SK-N-SH treated with all-trans-retinoic acid at 6 μM for 48 hours (cell line): ENCODE measurements around the gene RUFY3.

Source experiments
- ATAC-seq: fragments of 200-7000 bp; cut with Tn5 transposase; 3 replicates; pipeline ENCODE4 v1.9.1; 2020; ENCODE audit warnings: mild to moderate bottlenecking, moderate library complexity
- ARNTL ChIP-seq: fragments of 450-650 bp; formaldehyde crosslinking; IDR thresholded peaks from 2 replicates; pipeline ENCODE4 v1.5.0; 2020; ENCODE audit warnings: low read depth, mild to moderate bottlenecking, moderate library complexity, borderline replicate concordance
- BACH2 ChIP-seq: fragments of 250-450 bp; sonication (Bioruptor Pico); IDR thresholded peaks from 2 replicates; pipeline ENCODE4 v1.9.0; 2021; ENCODE audit warnings: mild to moderate bottlenecking, borderline replicate concordance
- CSDC2 ChIP-seq: fragments of 250-450 bp; sonication (Bioruptor Pico); IDR thresholded peaks from 2 replicates; pipeline ENCODE4 v1.5.0; 2020; ENCODE audit warnings: mild to moderate bottlenecking, moderate library complexity
- ESRRG ChIP-seq: fragments of 250-450 bp; sonication (Bioruptor Pico); IDR thresholded peaks from 2 replicates; pipeline ENCODE4 v1.6.1; 2021; ENCODE audit warnings: mild to moderate bottlenecking
- GLIS3 ChIP-seq: fragments of 250-450 bp; sonication (Bioruptor Pico); IDR thresholded peaks from 2 replicates; pipeline ENCODE4 v1.5.0; 2020; ENCODE audit warnings: mild to moderate bottlenecking, moderate library complexity
- ISL1 ChIP-seq: fragments of 250-450 bp; sonication (Bioruptor Pico); IDR thresholded peaks from 2 replicates; pipeline ENCODE4 v2.1.2; 2022; ENCODE audit warnings: mild to moderate bottlenecking, moderate library complexity
- OSR1 ChIP-seq: fragments of 250-450 bp; sonication (Bioruptor Pico); IDR thresholded peaks from 2 replicates; pipeline ENCODE4 v1.8.0; 2022; ENCODE audit warnings: moderate library complexity, mild to moderate bottlenecking, inconsistent platforms
- PPARA ChIP-seq: fragments of 250-450 bp; sonication (Bioruptor Pico); IDR thresholded peaks from 2 replicates; pipeline ENCODE4 v1.5.0; 2020; ENCODE audit warnings: mild to moderate bottlenecking, borderline replicate concordance
- RARB ChIP-seq: fragments of 250-450 bp; sonication (Bioruptor Pico); IDR thresholded peaks from 2 replicates; pipeline ENCODE4 v1.8.0; 2021; ENCODE audit warnings: mild to moderate bottlenecking, moderate library complexity
- SNAI2 ChIP-seq: fragments of 250-450 bp; sonication (Bioruptor Pico); IDR thresholded peaks from 2 replicates; pipeline ENCODE4 v1.5.0; 2020; ENCODE audit warnings: mild to moderate bottlenecking, moderate library complexity
- TCF4 ChIP-seq: fragments of 250-450 bp; sonication (Bioruptor Pico); IDR thresholded peaks from 2 replicates; pipeline ENCODE4 v1.8.0; 2021; ENCODE audit warnings: mild to moderate bottlenecking, moderate library complexity, borderline replicate concordance
- TOX ChIP-seq: fragments of 250-450 bp; sonication (Bioruptor Pico); IDR thresholded peaks from 2 replicates; pipeline ENCODE4 v1.8.0; 2021; ENCODE audit warnings: mild to moderate bottlenecking, moderate library complexity, borderline replicate concordance
- ZC3H10 ChIP-seq: fragments of 250-450 bp; sonication (Bioruptor Pico); IDR thresholded peaks from 2 replicates; pipeline ENCODE4 v1.5.1; 2021; ENCODE audit warnings: mild to moderate bottlenecking, moderate library complexity
- ZFP3 ChIP-seq: fragments of 250-450 bp; sonication (Bioruptor Pico); IDR thresholded peaks from 2 replicates; pipeline ENCODE4 v1.5.0; 2020; ENCODE audit warnings: mild to moderate bottlenecking, moderate library complexity
- ZFP30 ChIP-seq: fragments of 450-650 bp; formaldehyde crosslinking; IDR thresholded peaks from 2 replicates; pipeline ENCODE4 v1.5.0; 2022; ENCODE audit warnings: mild to moderate bottlenecking, moderate library complexity
- ZNF565 ChIP-seq: fragments of 450-650 bp; formaldehyde crosslinking; conservative IDR thresholded peaks from 2 replicates; pipeline ENCODE4 v1.5.0; 2020; ENCODE audit warnings: low read depth, mild to moderate bottlenecking, moderate library complexity
- TF ChIP-seq, protein P1 (sequence below): fragments of 250-450 bp; sonication (Bioruptor Pico); IDR thresholded peaks from 2 replicates; pipeline ENCODE4 v1.8.0; 2021; ENCODE audit warnings: low read depth, mild to moderate bottlenecking, moderate library complexity, borderline replicate concordance
- TF ChIP-seq, protein P2 (sequence below): fragments of 250-450 bp; sonication (Bioruptor Pico); IDR thresholded peaks from 2 replicates; pipeline ENCODE4 v1.5.0; 2020; ENCODE audit warnings: mild to moderate bottlenecking, moderate library complexity
- TF ChIP-seq, protein P3 (sequence below): fragments of 250-450 bp; sonication (Bioruptor Pico); IDR thresholded peaks from 2 replicates; pipeline ENCODE4 v1.5.1; 2021; ENCODE audit warnings: mild to moderate bottlenecking, moderate library complexity
- TF ChIP-seq, protein P4 (sequence below): fragments of 250-450 bp; sonication (Bioruptor Pico); IDR thresholded peaks from 2 replicates; pipeline ENCODE4 v1.5.1; 2020; ENCODE audit warnings: low read depth, mild to moderate bottlenecking, moderate library complexity
- TF ChIP-seq, protein P5 (sequence below): fragments of 250-450 bp; sonication (Bioruptor Pico); IDR thresholded peaks from 2 replicates; pipeline ENCODE4 v1.8.0; 2020; ENCODE audit warnings: mild to moderate bottlenecking, moderate library complexity, borderline replicate concordance

RUFY3 gene

DNA sequence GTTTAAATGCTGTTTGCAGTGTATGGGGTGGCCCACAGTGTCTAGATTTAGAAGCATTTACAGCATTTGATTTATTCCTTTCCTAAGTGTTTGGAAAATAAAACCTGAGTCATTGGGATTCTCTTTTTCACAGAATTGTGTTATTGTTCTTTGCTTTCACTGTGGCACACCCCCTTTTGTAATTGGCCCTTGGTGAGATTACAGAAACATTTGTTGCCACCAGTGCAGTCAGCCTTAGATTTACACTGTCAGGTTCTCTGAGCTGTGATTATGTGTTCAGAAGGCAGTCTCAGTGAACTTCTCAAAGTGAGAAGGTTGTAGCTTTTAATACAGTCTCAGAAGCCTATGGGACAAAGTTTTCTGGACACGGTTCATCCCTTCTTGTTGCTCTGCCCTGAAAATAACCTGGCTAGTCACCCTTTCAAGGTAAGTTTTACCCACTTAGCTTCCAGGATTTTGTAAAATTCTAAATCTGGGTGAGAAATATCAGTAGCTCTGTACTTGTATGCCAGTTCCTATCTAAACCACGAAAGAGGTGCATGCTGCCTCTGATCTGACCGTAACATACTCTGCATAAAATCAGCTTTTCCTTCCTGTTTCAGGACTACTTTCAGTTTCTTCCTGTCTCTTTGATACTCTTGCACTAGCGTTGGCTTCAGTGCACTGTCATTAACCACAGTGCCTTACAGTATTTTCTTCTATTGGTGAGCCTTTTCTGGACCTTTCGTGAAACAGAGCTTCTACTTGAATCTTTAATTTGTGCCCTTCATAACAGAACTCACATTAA, 12.6 kb downstream of the RUFY3 start:
- ATAC-seq, result peak; percentile 84
- TF ChIP-seq ZFP3, result 0 out of 2 replicates have a peak, but pooled peaks have one; percentile 51
- TF ChIP-seq, protein P1, sequence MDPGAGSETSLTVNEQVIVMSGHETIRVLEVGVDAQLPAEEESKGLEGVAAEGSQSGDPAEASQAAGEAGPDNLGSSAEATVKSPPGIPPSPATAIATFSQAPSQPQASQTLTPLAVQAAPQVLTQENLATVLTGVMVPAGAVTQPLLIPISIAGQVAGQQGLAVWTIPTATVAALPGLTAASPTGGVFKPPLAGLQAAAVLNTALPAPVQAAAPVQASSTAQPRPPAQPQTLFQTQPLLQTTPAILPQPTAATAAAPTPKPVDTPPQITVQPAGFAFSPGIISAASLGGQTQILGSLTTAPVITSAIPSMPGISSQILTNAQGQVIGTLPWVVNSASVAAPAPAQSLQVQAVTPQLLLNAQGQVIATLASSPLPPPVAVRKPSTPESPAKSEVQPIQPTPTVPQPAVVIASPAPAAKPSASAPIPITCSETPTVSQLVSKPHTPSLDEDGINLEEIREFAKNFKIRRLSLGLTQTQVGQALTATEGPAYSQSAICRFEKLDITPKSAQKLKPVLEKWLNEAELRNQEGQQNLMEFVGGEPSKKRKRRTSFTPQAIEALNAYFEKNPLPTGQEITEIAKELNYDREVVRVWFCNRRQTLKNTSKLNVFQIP (CRISPR knock-in tag), result no peak

DNA sequence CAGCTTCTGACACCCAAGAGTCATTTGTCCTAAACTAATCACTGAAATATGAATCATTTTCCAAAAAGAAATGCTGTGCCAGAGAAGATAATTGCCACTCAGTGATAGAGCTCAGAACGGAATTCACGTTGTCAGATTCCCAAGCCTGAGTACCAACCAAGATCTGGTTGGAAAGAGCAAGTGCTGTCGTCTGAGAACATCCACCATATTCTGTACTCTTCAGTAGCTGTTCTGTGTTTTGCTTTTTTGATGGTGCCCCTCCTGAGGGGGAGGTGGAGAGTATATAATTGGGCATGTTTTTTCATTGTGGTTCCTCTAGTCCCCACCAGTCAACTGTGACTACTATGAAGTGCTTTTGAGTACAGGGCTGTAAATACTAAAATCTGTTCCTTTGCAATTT, 13.2 kb downstream of the RUFY3 start:
- peak; percentile 26 for ATAC-seq
- TF ChIP-seq, protein P2, sequence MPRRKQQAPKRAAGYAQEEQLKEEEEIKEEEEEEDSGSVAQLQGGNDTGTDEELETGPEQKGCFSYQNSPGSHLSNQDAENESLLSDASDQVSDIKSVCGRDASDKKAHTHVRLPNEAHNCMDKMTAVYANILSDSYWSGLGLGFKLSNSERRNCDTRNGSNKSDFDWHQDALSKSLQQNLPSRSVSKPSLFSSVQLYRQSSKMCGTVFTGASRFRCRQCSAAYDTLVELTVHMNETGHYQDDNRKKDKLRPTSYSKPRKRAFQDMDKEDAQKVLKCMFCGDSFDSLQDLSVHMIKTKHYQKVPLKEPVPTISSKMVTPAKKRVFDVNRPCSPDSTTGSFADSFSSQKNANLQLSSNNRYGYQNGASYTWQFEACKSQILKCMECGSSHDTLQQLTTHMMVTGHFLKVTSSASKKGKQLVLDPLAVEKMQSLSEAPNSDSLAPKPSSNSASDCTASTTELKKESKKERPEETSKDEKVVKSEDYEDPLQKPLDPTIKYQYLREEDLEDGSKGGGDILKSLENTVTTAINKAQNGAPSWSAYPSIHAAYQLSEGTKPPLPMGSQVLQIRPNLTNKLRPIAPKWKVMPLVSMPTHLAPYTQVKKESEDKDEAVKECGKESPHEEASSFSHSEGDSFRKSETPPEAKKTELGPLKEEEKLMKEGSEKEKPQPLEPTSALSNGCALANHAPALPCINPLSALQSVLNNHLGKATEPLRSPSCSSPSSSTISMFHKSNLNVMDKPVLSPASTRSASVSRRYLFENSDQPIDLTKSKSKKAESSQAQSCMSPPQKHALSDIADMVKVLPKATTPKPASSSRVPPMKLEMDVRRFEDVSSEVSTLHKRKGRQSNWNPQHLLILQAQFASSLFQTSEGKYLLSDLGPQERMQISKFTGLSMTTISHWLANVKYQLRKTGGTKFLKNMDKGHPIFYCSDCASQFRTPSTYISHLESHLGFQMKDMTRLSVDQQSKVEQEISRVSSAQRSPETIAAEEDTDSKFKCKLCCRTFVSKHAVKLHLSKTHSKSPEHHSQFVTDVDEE (CRISPR knock-in tag), result no peak
- TF ChIP-seq ZC3H10 (CRISPR knock-in tag), result no peak
- TF ChIP-seq CSDC2 (CRISPR knock-in tag), result no peak
- TF ChIP-seq OSR1 (CRISPR knock-in tag), result no peak
- no peak for TF ChIP-seq TOX (CRISPR knock-in tag)
- no peak for TF ChIP-seq RARB
- TF ChIP-seq GLIS3 (CRISPR knock-in tag), result no peak
- no peak for TF ChIP-seq ZNF565
- no peak for TF ChIP-seq ESRRG (CRISPR knock-in tag)
- TF ChIP-seq SNAI2, result no peak
- no peak for TF ChIP-seq ISL1 (CRISPR knock-in tag)
- no peak for TF ChIP-seq ZFP30 (CRISPR knock-in tag)
- TF ChIP-seq, protein P3, sequence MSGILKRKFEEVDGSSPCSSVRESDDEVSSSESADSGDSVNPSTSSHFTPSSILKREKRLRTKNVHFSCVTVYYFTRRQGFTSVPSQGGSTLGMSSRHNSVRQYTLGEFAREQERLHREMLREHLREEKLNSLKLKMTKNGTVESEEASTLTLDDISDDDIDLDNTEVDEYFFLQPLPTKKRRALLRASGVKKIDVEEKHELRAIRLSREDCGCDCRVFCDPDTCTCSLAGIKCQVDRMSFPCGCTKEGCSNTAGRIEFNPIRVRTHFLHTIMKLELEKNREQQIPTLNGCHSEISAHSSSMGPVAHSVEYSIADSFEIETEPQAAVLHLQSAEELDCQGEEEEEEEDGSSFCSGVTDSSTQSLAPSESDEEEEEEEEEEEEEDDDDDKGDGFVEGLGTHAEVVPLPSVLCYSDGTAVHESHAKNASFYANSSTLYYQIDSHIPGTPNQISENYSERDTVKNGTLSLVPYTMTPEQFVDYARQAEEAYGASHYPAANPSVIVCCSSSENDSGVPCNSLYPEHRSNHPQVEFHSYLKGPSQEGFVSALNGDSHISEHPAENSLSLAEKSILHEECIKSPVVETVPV (CRISPR knock-in tag), result no peak
- TF ChIP-seq PPARA, result no peak
- TF ChIP-seq BACH2, result no peak
- TF ChIP-seq ZFP3, result no peak
- TF ChIP-seq, protein P4, sequence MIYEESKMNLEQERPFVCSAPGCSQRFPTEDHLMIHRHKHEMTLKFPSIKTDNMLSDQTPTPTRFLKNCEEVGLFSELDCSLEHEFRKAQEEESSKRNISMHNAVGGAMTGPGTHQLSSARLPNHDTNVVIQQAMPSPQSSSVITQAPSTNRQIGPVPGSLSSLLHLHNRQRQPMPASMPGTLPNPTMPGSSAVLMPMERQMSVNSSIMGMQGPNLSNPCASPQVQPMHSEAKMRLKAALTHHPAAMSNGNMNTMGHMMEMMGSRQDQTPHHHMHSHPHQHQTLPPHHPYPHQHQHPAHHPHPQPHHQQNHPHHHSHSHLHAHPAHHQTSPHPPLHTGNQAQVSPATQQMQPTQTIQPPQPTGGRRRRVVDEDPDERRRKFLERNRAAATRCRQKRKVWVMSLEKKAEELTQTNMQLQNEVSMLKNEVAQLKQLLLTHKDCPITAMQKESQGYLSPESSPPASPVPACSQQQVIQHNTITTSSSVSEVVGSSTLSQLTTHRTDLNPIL (CRISPR knock-in tag), result no peak
- TF ChIP-seq ARNTL, result no peak
- TF ChIP-seq, all 23 proteins: peak for 0

DNA sequence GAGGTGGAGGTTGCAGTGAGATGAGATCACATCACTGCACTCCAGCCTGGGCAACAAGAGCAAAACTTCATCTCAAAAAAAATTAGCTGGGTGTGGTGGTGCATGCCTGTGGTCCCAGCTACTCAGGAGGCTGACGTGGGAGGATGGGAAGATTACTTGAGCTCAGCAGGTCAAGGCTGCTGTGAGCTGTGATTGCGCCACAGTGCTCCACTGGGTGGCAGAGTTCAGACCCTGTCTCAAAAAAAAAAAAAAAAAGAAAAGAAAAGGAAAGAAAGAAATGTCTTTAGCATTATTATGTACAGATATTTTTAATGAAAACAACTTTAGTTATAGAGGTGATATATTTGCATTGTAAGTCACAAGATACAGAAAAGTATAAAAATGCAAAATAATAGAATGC, 14.2 kb downstream of the RUFY3 start:
- ATAC-seq, result peak; percentile 82

DNA sequence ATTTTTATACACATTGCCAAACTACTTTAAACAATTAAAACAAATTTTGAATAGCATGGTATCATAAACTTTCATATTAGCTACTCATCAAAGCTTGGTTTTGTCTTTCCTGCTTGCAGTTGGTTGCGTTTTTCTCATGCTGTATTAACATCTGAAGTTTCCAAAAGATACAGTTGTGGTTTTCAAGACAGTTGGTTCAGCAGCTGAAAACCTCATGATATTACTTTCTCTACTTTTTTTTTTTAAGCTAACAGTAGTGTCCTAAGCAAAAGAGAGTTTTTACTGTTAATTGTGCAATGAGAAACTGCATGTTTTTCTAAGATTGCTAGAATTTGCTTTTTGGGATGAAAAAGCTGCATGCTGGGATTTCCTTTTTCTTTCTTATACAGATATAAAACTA, 15.2 kb downstream of the RUFY3 start:
- no peak for TF ChIP-seq TOX (CRISPR knock-in tag)
- no peak for TF ChIP-seq TCF4 (CRISPR knock-in tag)
- no peak for TF ChIP-seq OSR1 (CRISPR knock-in tag)
- no peak for TF ChIP-seq ISL1 (CRISPR knock-in tag)
- TF ChIP-seq ARNTL, result no peak
- TF ChIP-seq ZC3H10 (CRISPR knock-in tag), result no peak
- TF ChIP-seq, protein P4 (CRISPR knock-in tag), result no peak
- TF ChIP-seq, protein P5, sequence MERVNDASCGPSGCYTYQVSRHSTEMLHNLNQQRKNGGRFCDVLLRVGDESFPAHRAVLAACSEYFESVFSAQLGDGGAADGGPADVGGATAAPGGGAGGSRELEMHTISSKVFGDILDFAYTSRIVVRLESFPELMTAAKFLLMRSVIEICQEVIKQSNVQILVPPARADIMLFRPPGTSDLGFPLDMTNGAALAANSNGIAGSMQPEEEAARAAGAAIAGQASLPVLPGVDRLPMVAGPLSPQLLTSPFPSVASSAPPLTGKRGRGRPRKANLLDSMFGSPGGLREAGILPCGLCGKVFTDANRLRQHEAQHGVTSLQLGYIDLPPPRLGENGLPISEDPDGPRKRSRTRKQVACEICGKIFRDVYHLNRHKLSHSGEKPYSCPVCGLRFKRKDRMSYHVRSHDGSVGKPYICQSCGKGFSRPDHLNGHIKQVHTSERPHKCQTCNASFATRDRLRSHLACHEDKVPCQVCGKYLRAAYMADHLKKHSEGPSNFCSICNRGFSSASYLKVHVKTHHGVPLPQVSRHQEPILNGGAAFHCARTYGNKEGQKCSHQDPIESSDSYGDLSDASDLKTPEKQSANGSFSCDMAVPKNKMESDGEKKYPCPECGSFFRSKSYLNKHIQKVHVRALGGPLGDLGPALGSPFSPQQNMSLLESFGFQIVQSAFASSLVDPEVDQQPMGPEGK (CRISPR knock-in tag), result no peak
- ATAC-seq, result no peak
